ENCODE measurements around the gene XYLT1. TPM values are rescaled to one million over a fixed set of nuclear protein-coding genes. Genes with fewer than 3 reads are reported as not detected.

XYLT1 gene
- total and polyA plus RNA-seq, 10 of the 15 experiments (the other 5 are each of a cell fraction or from before 2014, with no cell fraction given): 0.88 to 14.8 (median 5.8) TPM

- Histone ChIP-seq H3K4me3 (0 out of 2 replicates have a peak overlapping the region, but pooled peaks have one; percentile 2), H3K9ac (ENCODE audit: control insufficient read depth, insufficient read depth, low read length) (peak overlapping the region; percentile 37; the same call in 1 of the 2 replicates), H3K27me3 (replicated peaks in 1 of 2; ENCODE audit: control insufficient read depth in 2 of 2, insufficient read depth in 2 of 2, low read length in 1 of 2) (no peaks in the 10 kb centered on the region), H3K9me3 (replicated peaks; ENCODE audit: control insufficient read depth, insufficient read depth, low read length) (peaks cover 4% of the 10 kb centered on the region; the same call in 2 of the 3 replicates), H3K79me2 (ENCODE audit: control insufficient read depth, insufficient read depth, low read length) (no peaks in the 10 kb centered on the region), H3K36me3 (ENCODE audit: control insufficient read depth in 2 of 2, insufficient read depth in 2 of 2, low read length in 1 of 2) (no peaks in the 10 kb centered on the region), H4K20me1 (ENCODE audit: control insufficient read depth, insufficient read depth) (no peaks in the 10 kb centered on the region), H3K27ac (ENCODE audit: control insufficient read depth, insufficient read depth) (peak overlapping the region; percentile 54), H2AFZ (ENCODE audit: control insufficient read depth, low read depth, low read length) (peak overlapping the region; percentile 68), H3K4me2 (ENCODE audit: control insufficient read depth, insufficient read depth) (peak overlapping the region; percentile 87), H3K4me1 (ENCODE audit: control insufficient read depth, insufficient read depth, low read length) (peaks cover 62% of the 10 kb centered on the region)
- FAIRE-seq: no peak
- in situ Hi-C loops (cut with MboI): loop anchor here (5.0 kb wide), 1 partner anchor 153 kb away; no protein-coding TSS in a partner anchor
- RAD21 ChIA-PET (ENCODE audit: unreplicated experiment): interaction anchor here (0.7 to 4.7 kb wide), 12 partner anchors 9 to 156 kb away, joined by 3 to 111 read pairs (median 12); no protein-coding TSS in a partner anchor
- SMC1A ChIA-PET (ENCODE audit: uncharacterized antibody, unreplicated experiment): interaction anchor here (0.8 to 7.3 kb wide), 16 partner anchors 13 to 290 kb away, joined by 3 to 110 read pairs (median 8); no protein-coding TSS in a partner anchor
- TF ChIP-seq BHLHE40 (IDR thresholded peaks at IDR 0.05; ENCODE audit: borderline replicate concordance in 1 of 2, low read depth in 2 of 2, low read length in 1 of 2) (no peak), IKZF1 (conservative IDR thresholded peaks at IDR 0.05) (no peak), CHD4 (IDR thresholded peaks at IDR 0.05) (no peak), LARP7 (IDR thresholded peaks at IDR 0.05) (no peak), E2F4 (IDR thresholded peaks at IDR 0.05; ENCODE audit: low read depth, low read length) (no peak), SPI1 (IDR thresholded peaks at IDR 0.05; ENCODE audit: borderline replicate concordance, insufficient read depth, low read depth, low read length) (no peak), SMARCA5 (IDR thresholded peaks at IDR 0.05) (no peak), CREM (IDR thresholded peaks at IDR 0.05; ENCODE audit: low read depth) (no peak)
- BruUV-seq (replicated peaks): no TSS peak
- POLR2A ChIA-PET: interaction anchor here (1.4 to 4.1 kb wide), 5 partner anchors 9 to 57 kb away, joined by 4 to 25 read pairs (median 5); no protein-coding TSS in a partner anchor
- no peak for ATAC-seq
- intact Hi-C loops (cut with micrococcal nuclease; ENCODE audit: unreplicated experiment): no loop called here
- CTCF ChIA-PET: interaction anchor here (0.8 to 3.7 kb wide), 11 partner anchors 8 to 164 kb away, joined by 3 to 67 read pairs (median 7); no protein-coding TSS in a partner anchor
- 62% methylated on average over 8 of the region's 8 CpGs for WGBS (ENCODE audit: insufficient coverage, insufficient replicate concordance, low lambda C conversion rate, missing lambda C conversion rate)
- DNase-seq (ENCODE audit: low read depth, low spot score): no peak
Measured at GRCh38 chr16:17414916-17415315, 55.8 kb downstream of the XYLT1 start.

Data from GM12878 (cell line).